Tibial nerve (tissue), 4 donors: ENCODE data around the gene CANT1.

Experiments
- CTCF ChIP-seq, 5 experiments: fragments of 200-600 bp in 3 of 5; fragments of 450-650 bp in 2 of 5; sonication (generic) in 3 of 5; IDR thresholded peaks; one replicate each; pipeline ENCODE4 v1.5.1; 2016 to 2019; ENCODE audit warnings: antibody characterized with exemption in 5 of 5, mild to moderate bottlenecking in 3 of 5, moderate library complexity in 2 of 5
- EP300 ChIP-seq, 2 donors: sonication (generic); formaldehyde crosslinking; IDR thresholded peaks; one replicate each; pipeline ENCODE4 v1.6.1; 2017; ENCODE audit warnings: antibody characterized with exemption in 2 of 2, mild to moderate bottlenecking in 1 of 2
- POLR2A ChIP-seq, 2 donors: fragments of 450-650 bp; IDR thresholded peaks; one replicate each; pipeline ENCODE4 v1.6.1; 2017; ENCODE audit warnings: antibody characterized with exemption in 2 of 2, mild to moderate bottlenecking in 2 of 2, moderate library complexity in 2 of 2

GRCh38 chr17:78980624-78980972 is 29.0 kb downstream of the CANT1 start:
- TF ChIP-seq CTCF (IDR thresholded peaks at IDR 0.05) (no peak), POLR2A (IDR thresholded peaks at IDR 0.05) (no peak), EP300 (IDR thresholded peaks at IDR 0.05) (no peak)
